Activated CD4-positive, alpha-beta T cell treated with anti-CD3 and anti-CD28 coated beads, Interleukin-2, Interleukin-6, amounts not matched to agents 100 ng/mL and 50 ng/mL, durations not matched to agents 16 hours and 8 hours (primary cell): ENCODE results near the gene GATAD2B.
"Not testable (repeated sequence)": the region's sequence is repeated elsewhere in the genome, so short reads cannot be mapped to it uniquely, and the experiment has no call there.

Experiments
- DNase-seq: peaks from one replicate; pipeline ENCODE4 v3.0.0-alpha.2; 2020

Gene GATAD2B

DNA sequence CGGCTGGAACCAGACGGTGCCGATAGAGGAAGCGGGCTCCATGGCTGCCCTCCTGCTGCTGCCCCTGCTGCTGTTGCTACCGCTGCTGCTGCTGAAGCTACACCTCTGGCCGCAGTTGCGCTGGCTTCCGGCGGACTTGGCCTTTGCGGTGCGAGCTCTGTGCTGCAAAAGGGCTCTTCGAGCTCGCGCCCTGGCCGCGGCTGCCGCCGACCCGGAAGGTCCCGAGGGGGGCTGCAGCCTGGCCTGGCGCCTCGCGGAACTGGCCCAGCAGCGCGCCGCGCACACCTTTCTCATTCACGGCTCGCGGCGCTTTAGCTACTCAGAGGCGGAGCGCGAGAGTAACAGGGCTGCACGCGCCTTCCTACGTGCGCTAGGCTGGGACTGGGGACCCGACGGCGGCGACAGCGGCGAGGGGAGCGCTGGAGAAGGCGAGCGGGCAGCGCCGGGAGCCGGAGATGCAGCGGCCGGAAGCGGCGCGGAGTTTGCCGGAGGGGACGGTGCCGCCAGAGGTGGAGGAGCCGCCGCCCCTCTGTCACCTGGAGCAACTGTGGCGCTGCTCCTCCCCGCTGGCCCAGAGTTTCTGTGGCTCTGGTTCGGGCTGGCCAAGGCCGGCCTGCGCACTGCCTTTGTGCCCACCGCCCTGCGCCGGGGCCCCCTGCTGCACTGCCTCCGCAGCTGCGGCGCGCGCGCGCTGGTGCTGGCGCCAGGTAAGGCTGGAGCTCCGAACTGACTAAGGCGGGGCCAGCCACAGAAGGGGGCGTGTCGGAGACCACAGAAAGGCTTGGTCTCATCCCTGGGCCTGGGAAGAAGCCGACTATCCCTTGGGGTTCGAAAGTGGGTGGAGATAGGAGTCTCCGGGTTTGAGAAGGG lies 147.1 kb downstream of the GATAD2B start:
- DNase-seq: peak; percentile 65

DNA sequence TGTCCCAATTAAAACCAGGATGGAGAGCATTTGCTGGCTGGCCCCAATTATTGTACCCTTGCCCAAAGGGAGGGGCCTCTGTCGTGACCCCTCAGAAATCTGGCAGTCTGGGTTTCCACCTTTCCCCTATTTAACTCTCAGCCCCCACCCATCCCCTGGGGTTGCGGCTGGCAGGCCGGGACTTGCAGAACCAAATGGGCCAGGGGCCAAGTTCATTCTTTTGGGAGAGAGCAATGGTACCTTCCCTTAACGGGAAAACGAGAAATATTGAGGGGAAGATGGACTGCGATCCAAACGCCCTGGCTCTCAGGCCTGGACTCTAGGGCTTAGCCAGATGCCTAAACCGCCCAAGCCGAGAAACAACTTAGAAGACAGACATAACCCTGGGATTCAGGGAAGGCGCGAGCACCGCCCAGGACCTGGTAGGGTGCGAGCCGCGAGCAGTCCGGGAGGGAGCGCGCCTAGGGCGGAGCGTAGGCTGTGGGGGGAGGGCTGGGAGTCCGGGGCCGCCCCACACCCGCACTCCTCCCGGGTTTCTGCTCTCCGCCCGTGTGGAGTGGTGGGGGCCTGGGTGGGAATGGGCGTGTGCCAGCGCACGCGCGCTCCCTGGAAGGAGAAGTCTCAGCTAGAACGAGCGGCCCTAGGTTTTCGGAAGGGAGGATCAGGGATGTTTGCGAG lies 147.9 kb downstream of the GATAD2B start, which contains the start of gene SLC27A3:
SLC27A3 (plus strand) TSS at position 628 of the 678 bp plus-strand sequence. CDS start 91 bp downstream, outside the sequence.
- DNase-seq: peak; percentile 35

DNA sequence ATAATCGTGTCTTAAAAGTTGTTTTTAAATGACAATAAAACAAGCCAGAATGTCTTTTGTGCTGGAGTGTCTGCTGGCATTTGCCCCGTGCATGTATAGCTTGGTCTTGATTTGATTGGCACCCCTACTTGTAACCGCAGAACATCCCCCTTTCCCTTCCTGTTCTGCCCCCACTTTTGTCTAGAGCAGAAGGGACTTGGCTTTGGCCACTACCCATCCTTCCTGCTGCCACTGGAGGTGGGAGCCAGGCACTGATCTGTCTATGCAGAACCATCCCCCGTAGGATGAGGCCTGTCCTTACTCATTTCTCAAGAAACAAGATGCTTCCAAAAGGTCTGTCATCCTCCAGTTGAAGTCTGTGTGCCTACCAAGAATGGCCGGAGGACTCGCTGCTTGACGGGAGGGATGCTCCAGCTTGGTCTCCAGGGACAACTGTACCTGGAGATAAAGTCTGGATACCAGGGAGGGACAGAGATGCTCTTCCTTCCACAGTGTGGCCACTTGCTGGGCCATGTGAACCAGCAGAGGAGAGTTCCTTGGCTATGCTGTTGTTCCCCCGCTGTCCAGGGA lies 148.7 kb downstream of the GATAD2B start:
- no peak for DNase-seq

GRCh38 chr1:153773096-153773921 lies 149.5 kb downstream of the GATAD2B start:
- DNase-seq: no peak

DNA sequence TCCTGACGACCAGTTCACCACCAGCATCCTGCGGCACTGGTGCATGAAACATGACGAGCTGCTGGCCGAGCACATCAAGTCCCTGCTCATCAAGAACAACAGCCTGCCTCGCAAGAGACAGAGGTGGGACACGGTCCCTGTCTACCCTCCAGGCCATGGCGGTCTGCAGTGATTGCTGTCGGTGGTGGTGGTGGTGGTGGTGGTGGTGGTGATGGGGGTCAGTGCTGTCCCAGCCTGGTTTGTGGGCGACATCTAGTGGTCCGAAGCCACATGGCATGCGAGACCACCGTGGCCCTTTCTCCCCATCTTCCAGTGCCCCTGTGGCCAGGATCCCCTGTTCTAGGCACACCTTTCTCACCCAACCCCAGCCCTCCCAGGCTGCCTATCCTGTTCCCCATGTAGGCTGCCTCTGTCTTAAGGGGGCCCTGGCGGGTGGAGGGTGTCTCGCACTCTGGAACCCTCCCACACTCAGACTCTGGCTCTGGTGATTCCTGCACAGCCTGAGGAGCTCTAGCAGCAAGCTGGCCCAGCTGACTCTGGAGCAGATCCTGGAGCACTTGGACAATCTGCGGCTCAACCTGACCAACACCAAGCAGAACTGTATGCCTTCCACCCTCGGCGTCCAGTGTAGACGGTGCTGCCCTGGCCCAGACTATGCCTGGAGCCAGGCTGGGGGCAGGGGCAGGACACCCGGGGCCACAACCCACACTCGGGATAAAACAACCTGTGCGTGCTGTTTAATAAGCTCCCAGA lies 150.8 kb downstream of the GATAD2B start:
- DNase-seq: no peak

- no peak for DNase-seq
These were observed 151.5 kb downstream of the GATAD2B start for GRCh38 chr1:153771261-153771660.

GRCh38 chr1:153770797-153771196 lies 152.0 kb downstream of the GATAD2B start:
- no peak for DNase-seq

- no peak for DNase-seq
These were observed 153.6 kb downstream of the GATAD2B start for GRCh38 chr1:153769221-153769620.

DNA sequence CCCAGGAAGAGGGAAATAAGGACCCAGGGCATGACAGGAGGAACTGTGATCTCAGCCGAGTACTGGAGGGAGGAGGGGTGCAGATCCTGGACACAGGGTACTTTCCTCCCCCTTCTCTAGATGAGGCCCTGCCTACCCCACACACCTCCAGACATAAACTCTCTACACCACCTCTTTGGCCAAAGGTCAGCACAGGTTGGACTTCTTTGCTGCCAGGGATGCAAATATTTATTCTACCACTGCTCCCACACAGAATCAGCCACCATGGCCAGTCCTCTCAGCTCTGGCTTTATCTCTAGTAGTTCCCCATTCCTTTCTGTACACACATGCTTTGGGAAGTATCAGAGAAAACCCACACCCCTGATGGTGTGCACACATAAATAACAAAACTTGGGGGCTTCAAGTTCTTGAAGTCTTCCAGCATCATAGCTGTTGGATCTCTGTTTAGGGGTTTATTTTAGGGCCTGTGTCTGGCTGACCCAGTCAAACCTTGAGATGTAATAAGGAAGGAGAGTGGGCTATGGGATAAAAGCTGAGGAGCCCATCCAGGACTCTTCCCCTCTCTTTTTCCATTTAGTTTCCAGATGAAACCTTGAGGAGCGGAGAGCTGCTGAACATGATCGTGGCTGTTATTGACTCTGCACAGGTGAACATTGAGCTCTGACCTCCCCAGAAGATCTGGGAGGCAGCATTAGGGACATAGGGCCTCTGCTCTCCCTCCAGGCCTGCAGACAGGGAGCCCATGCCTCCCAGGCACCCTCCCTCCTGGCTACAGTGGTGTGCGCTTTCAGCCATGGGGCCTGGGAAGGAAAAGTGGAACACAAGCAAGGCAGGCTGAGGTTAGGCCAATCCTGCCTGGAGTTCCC lies 154.2 kb downstream of the GATAD2B start:
- no peak for DNase-seq

DNA sequence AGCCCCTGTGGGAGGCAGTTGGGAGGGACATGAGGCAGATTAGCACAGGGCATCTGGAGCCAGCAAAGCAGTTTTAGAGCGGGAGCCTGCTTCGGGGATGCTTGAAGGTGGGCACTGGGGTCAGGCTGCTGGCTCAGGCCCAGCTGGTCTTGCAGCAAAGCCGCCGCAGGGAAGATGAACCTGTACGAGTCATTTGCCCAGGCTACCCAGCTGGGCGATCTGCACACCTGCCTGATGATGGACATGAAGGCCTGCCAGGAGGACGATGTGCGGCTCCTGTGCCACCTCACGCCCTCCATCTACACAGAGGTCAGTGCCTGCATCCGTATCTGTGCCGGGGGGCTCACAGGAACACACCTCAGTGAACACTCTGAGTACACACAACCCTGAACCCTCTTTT lies 155.3 kb downstream of the GATAD2B start:
- no peak for DNase-seq

DNA sequence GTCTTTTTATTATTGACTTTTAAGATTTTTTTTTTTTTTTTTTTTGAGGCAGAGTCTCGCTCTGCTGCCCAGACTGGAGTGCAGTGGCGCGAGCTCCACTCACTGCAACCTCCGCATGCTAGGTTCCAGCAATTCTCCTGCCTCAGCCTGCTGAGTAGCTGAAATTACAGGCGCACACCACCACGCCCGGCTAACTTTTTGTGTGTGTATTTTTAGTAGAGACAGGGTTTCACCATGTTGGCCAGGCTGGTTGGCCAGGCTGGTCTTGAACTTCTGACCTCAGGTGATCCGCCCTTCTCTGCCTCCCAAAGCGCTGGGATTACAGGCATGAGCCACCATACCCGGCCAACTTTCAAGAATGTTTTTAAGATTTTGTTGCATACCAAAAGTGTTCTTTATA lies 156.1 kb downstream of the GATAD2B start:
- not testable (repeated sequence) for DNase-seq

GRCh38 chr1:153764310-153764709 lies 158.5 kb downstream of the GATAD2B start:
- no peak for DNase-seq

- DNase-seq: no peak
These were observed 159.2 kb downstream of the GATAD2B start for GRCh38 chr1:153763365-153764225.

DNA sequence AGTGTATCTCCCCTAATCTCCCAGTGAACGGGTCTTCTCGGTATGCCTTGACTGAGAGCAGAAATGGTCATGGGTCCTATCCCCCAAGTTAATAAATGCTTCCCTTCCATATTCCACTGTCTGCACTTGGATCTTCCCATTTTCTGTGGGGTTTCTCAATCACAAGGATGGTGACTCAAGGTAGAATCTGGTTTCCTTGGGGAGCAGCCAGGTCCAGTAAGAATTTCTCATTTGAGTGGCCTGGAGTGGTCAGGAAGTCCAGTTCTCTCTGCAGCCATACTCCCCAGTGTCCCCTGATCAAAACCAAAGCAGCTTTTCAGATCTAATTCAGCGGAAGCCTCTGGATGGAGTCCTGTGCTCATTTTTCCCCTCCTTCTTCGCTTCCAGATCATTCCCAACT lies 162.3 kb downstream of the GATAD2B start:
- DNase-seq: no peak
